GM13976 (cell line): ENCODE measurements around the gene ZFPM1.
A peak's percentile ranks its signal among the peaks of the same experiment; 100 is the strongest.

Experiments
- DNase-seq: peaks from one replicate; pipeline ENCODE4 v3.0.0; 2012; ENCODE audit warnings: low spot score
- CTCF ChIP-seq: IDR thresholded peaks from 2 replicates; pipeline ENCODE4 v1.5.1; 2012; ENCODE audit warnings: borderline replicate concordance, mild to moderate bottlenecking; ENCODE audit not compliant: insufficient read depth; ENCODE audit errors: extremely low read depth, missing control alignments, control extremely low read depth
- in situ Hi-C: fragments of 300-500 bp; cut with MboI; formaldehyde crosslinking; loops from one replicate; pipeline ENCODE4 v1.12.0; 2022; ENCODE audit warnings: low sequenced_read_pairs, mixed read lengths, inconsistent platforms; ENCODE audit not compliant: unreplicated experiment

Gene ZFPM1

GRCh38 chr16:88453611-88454522 lies 787 bp downstream of the ZFPM1 start:
- in situ Hi-C loops, result no loop called here
- no peak for DNase-seq
- no peak for TF ChIP-seq CTCF

- in situ Hi-C loops, result no loop called here
- DNase-seq, result no peak
- TF ChIP-seq CTCF, result no peak
Observed at GRCh38 chr16:88454523-88454947, 1.5 kb downstream of the ZFPM1 start.

GRCh38 chr16:88455610-88456355 lies 2.7 kb downstream of the ZFPM1 start:
- peak; percentile 90 for DNase-seq
- in situ Hi-C loops, result no loop called here

GRCh38 chr16:88456356-88457292 lies 3.5 kb downstream of the ZFPM1 start:
- TF ChIP-seq CTCF, result no peak
- in situ Hi-C loops, result no loop called here
- no peak for DNase-seq

More at GRCh38 chr16:88455610-88456355, 2.7 kb downstream of the ZFPM1 start:
- TF ChIP-seq CTCF, result no peak

- TF ChIP-seq CTCF, result no peak
- DNase-seq, result no peak
Observed at GRCh38 chr16:88458039-88458772, 5.1 kb downstream of the ZFPM1 start.

GRCh38 chr16:88458773-88459235 lies 5.7 kb downstream of the ZFPM1 start:
- no peak for DNase-seq
- TF ChIP-seq CTCF, result no peak
- in situ Hi-C loops, result no loop called here

More at GRCh38 chr16:88458039-88458772, 5.1 kb downstream of the ZFPM1 start:
- in situ Hi-C loops, result no loop called here
